ENCODE data around the gene SPEM2. TPM values are rescaled to one million over a fixed set of nuclear protein-coding genes. Genes with fewer than 3 reads are reported as not detected.

The SPEM2 gene
- polyA plus RNA-seq, 1 donor: not detected

DNA sequence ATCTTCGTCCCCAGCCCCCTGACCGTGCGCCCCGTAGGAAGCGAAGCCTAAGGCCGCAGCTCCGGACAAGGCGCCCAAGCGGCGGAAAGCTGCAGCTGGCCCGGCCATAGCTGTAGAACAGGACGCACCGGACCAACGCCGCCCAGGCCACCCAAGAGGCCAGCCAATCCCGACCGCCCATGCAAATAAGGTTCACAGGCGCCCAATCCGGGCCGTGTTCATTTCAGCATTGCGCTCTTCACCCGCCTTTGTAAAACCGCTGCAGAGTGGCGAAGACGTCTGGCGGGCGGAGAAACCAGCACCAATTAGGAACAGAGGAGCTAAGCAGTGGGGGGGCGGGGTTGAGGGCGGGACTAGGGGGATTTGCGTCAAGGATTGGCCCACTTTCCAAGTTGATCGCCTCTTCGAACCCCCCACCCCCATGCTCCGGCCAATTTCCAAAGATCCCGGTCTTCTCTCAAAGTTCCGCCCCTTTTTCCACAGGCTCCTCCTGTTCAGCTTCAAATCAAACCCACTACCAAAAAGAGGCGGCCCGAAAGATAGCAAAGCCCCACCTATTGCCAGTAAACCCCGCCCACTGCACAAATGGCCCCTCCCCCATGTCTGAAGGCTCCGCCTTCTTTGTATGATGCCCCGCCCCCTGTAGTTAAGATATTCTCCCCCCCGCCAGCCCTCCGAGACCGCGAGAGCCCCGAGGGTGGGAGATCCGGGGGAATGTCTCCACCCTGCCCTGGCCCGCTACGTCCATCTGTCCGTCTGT lies 21.3 kb upstream of the SPEM2 start, which contains the start of gene TMEM256:
TMEM256 (minus strand) TSS at position 121 of the 760 bp plus-strand sequence; CDS start at position 108, 13 bp downstream.
- DNase-seq (ENCODE audit: low read depth): peak; percentile 97

DNA sequence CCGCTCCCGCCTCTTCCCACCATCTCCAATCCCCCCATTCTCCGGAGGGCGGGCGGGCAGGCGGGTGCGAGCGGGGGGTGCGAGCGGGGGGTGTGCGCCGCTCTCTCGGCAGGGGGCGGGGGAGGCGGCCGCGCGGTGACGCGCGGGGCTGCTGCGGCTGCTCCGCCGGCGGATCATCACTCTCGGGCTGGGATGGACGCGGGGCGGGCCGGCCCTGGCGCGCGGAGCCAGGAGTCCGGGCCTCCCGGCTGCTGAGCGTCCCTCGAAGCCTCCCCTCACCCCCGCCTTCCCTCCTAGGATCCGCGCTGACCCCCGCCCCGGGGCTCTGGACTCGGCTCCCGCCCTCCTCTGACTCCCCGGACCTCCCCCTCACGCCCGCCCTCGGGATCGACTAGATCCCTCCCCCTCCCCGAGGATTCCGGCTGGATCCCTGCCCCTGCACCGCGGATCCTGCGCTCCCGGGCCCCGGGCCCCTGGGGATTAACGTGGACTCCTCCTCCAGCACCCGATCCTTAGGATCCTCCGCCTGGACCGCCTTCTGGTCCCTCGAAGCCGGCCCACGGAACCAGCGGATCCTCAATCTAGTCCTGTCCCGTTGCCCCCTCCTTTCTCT lies 20.6 kb upstream of the SPEM2 start:
- DNase-seq (ENCODE audit: low read depth): no peak

DNA sequence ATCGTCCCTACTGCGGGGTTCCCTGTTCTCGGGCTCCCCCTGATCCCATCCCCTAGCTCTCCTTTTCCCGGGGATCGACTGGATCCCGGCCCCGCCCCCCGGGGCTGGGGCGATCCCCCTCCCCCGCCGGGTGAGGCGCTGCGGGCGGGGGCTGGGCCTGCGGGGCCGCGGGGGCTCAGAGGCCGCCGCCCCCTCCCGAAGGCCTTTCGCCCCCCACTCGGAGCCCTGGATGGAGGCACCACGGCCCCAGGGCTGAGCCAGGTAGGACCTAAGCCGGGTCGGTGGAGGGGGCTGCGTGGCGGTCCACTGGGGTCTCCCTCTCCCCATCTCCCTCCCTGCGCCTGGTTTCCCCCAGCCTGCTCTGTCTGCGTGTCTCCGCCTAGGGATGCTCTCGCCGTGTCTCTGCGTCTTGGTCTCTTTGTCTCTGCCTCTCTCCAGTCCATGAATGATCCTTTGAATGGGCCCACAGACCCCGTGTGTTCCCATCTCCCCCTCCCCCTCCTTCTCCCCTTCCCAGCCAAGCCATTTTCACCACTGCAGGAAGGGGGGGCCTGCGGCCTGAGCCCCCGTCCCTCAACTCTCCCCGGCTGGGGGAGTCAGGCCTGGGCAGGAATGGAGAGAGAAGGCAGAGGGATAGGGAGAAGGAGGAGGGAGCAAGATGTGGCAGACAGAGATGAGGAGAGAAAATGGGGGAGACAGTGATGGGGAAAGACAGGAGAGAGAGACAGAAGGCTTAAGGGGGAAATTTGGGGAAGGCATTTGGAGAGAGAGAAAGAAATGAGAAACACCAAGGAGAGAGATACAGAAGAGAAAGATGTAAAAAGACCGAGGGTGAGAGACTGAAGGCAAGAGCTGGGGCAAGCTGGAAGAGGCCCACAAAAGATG lies 19.8 kb upstream of the SPEM2 start:
- no peak for DNase-seq (ENCODE audit: low read depth)

DNA sequence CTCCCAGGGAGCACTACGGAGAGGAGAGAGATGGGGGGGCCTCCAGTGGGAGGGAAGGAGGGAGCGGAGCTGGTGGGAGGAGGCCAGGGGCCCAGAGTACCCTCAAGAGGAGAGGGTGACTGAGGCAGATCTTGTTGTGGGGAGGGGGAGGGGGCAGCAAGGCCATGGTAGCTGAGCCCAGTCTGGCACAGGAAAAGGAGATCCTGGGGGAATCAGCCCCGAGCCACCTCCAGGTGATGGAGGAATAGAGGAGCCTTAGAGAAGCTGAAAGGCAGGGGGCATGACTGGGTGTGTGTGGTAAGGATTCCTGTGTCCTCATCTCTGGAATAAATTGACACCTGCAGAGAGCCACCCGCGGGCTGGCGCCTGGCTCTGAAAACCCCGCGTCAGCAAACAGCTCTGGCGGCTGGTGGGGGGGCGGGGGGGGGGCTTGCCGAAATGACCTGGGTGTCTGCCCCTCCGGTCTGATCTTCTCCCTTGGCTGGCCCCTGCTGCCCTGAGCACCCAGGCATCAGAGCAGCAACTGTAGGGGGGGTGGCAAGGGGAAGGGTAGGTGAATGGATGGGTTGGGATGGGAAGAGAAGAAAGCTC lies 19.1 kb upstream of the SPEM2 start:
- DNase-seq (ENCODE audit: low read depth): no peak

DNA sequence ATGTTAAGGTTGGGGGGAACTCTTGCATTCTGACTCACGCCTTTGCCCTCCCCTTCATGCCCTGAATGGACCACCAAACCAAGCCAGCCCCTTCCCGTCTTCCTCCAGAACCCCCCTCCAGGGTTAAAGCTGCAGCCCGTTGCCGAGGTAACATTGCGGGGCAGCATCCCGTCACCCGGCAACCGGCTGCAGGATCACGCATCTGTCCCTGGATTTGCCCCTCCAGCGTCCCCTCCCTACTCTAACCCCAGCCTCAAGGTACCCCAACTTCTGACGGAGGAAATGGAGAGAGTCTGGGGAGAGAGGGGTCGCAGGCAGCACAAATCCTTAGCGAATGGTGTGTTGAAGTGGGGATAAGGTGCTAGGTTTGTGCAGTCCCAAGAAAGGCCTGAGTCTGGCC lies 18.3 kb upstream of the SPEM2 start:
- DNase-seq (ENCODE audit: low read depth): no peak

DNA sequence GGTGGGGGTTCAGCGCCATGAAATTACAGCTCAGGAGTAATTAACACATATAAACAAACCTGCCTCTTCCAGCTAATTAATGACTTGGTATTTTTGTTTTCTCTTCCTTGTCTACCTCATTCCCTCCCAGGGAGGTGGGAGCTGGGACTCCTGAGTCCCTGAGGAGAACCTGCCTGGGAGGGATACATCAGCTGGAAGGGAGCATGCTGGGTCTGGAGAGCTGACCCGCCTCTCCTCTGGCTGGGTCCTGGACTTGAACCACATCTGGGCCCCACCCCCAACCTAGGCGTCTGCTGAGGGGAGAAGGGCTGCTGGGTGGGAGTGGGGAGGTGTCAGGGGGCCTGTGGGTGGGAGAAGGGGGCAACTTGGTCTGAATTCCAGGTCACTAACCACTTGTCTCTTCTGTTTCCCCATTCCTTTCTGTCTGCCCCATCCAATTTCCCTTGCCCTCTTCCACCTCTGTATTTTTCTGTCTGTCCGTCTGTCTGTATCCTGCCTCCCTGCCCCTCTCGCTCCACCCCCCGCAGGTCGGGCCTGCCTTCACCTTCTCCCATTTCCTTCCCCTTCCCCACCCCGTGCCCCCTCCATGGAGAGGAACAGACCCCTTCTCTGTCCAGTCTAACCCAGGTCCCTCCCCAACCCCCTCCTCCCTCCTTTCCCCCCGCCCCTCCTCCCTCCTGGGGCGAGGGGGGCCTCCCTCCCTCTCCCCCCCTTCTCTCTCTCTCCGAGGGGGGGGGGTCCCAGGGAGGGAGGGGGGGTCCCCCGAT lies 17.7 kb upstream of the SPEM2 start, which contains the start of gene NLGN2:
NLGN2 (plus strand) TSS at position 361 of the 767 bp plus-strand sequence. CDS start 411 bp downstream, outside the sequence.
- no peak for DNase-seq (ENCODE audit: low read depth)

DNA sequence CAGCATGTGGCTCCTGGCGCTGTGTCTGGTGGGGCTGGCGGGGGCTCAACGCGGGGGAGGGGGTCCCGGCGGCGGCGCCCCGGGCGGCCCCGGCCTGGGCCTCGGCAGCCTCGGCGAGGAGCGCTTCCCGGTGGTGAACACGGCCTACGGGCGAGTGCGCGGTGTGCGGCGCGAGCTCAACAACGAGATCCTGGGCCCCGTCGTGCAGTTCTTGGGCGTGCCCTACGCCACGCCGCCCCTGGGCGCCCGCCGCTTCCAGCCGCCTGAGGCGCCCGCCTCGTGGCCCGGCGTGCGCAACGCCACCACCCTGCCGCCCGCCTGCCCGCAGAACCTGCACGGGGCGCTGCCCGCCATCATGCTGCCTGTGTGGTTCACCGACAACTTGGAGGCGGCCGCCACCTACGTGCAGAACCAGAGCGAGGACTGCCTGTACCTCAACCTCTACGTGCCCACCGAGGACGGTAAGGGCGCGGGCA lies 17.1 kb upstream of the SPEM2 start:
- DNase-seq (ENCODE audit: low read depth): no peak

DNA sequence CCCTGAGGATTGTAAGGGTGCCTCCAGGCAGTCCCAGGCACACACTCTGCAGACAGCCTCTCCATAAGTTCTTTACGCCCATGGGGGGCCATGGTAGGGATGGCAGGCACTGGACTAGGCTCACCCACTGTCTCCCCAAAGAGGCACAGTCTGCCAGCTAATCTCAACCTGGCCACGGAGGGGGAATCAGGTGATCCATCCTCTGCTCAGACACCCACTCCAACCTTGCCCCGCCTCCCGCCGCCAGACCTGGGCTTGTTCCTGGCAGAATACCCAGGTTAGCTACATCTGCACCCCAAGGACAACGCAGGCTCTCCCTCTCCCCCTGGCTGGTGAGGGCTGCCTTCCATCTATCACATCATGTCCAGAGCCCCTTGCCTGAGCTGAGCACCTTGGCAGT lies 16.6 kb upstream of the SPEM2 start:
- DNase-seq (ENCODE audit: low read depth): no peak

DNA sequence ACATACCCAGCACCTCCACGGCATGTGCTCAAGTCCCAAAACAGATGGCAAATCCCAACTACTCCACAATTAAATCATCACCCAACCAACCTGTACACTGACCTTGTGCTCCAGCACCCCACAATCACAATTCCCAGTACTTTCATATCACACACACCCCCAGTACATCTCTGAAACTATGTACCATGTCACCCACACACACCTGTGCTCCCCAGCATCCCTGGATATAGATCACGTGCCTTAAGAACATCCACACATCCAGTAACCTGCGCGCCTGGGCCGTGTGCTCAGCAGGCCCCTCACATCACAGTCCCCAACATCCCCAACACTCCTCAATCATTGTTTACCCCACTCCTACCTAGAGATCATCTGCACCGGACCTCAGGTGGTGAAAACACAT lies 15.7 kb upstream of the SPEM2 start:
- no peak for DNase-seq (ENCODE audit: low read depth)

DNA sequence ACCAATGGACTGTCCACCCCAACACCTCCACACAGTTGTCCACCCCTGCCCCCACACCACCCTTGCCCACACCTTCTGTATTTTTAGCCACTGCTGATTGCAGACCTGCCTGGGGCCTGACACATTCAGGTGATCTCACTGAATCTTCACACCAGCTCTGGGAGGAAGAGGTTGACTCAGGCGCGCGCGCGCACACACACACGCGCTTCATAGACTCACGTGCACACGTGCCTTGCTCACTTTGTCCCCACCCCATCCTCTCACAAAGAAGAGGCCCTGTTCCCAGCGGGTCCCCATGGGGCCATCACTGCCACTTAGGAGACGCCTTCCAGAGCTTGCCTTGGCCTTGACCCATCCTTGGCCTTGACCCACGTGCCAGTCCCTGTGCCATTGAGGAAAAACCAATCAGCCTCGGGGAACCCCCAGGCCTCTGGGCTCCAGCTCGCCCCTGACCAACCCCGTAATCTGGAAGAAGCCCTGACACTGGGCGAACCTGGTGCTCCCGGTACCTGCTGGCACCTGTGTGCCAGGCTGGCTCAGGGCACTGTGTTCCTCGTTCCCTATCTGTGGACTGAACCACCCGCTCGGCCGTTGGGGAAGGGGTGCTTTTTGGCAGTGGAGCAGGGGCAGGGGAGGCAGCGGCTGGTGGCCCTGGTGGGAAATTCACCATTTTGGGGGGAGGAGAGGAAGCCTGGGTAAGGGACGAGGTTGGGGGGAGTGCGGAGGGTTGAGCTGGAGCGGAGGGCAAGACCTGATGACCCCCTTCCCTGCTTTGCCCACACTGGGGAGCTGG lies 14.6 kb upstream of the SPEM2 start:
- no peak for DNase-seq (ENCODE audit: low read depth)

DNA sequence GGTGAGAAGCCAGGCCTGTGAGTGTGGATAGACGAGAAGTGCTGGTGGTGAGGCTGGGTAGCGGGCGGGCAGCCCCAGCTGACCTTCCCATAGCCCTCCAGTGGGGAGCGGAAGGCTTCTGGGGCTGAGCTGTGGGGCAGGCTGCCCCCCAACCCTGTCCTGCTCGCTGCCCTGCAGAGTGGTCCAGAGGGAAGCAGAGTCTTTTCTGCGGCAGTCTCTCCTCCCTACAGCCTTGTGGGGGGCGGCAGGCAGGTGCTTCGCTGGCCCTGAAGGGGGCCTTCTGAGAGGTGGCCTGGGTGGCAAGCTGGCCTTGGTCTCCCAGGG lies 14.0 kb upstream of the SPEM2 start:
- DNase-seq (ENCODE audit: low read depth): no peak

DNA sequence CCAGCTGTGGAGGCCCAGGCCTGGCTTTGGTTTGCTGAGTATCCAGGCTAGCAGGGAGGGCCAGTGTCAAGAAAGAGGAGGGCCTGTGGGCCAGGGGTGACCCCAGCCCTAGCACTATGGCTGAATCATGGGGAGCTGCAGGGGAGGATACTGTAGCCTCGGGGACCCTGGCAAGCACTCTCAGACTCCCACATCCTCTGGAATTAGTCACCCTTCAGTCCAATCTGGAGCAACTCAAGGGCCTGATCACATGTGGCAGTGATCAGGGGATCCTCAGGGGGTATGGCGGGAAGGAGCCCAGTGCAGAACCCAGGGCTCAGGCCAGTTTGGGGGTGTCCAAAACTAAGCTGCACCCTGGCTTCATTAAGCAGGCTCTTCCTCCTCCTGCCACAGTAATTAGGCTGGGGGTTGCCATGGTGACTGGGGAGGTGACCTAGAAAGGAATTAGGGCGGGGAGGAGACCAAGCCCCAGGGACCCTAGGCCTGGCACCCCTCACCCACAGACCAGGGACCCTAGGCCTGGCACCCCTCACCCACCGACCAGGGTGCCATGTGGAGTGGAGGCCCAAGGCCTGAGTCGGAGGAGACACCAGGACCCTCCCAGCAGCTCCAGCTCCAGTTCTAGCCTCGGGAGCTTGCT lies 11.9 kb upstream of the SPEM2 start:
- no peak for DNase-seq (ENCODE audit: low read depth)

DNA sequence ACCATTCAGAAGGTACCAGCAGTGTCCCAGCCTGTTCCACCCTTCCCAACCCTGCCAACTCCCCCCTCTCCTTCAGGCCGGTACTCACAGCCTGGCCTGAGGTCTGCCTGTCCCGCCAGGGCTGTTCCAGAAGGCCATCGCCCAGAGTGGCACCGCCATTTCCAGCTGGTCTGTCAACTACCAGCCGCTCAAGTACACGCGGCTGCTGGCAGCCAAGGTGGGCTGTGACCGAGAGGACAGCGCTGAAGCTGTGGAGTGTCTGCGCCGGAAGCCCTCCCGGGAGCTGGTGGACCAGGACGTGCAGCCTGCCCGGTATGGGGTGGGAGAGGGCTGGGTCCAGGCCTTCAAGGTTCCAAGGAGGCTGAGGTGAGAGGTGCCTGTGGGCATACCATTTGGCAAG lies 10.6 kb upstream of the SPEM2 start:
- no peak for DNase-seq (ENCODE audit: low read depth)

DNA sequence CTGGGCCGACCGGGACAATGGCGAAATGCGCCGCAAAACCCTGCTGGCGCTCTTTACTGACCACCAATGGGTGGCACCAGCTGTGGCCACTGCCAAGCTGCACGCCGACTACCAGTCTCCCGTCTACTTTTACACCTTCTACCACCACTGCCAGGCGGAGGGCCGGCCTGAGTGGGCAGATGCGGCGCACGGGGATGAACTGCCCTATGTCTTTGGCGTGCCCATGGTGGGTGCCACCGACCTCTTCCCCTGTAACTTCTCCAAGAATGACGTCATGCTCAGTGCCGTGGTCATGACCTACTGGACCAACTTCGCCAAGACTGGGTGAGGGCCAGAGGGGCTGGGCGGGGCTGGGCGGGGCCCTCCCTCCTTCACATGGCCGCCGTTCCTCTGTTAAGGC lies 9.6 kb upstream of the SPEM2 start:
- DNase-seq (ENCODE audit: low read depth): no peak

DNA sequence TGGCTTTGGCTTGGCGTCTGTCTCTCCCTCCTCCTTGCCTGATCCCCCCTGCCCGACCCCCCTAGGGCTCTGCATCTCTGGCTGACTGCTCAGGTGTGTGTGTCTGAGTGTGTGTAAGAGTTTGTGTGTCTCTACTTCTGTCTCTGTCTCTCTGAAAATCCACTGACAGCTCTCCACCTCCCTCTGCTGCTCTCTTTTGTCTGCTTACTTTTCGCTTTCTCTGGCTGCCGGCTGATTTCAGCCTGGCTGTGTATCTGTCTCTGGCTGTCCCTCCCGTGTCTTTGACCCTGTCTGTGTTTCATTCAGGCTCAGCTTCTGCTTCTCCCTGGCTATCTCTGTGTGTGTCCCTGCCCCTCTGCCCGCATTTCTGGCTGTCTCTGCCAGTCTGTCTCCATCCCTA lies 9.1 kb upstream of the SPEM2 start:
- no peak for DNase-seq (ENCODE audit: low read depth)

DNA sequence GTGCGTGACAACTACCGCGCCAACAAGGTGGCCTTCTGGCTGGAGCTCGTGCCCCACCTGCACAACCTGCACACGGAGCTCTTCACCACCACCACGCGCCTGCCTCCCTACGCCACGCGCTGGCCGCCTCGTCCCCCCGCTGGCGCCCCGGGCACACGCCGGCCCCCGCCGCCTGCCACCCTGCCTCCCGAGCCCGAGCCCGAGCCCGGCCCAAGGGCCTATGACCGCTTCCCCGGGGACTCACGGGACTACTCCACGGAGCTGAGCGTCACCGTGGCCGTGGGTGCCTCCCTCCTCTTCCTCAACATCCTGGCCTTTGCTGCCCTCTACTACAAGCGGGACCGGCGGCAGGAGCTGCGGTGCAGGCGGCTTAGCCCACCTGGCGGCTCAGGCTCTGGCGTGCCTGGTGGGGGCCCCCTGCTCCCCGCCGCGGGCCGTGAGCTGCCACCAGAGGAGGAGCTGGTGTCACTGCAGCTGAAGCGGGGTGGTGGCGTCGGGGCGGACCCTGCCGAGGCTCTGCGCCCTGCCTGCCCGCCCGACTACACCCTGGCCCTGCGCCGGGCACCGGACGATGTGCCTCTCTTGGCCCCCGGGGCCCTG lies 8.3 kb upstream of the SPEM2 start:
- no peak for DNase-seq (ENCODE audit: low read depth)

DNA sequence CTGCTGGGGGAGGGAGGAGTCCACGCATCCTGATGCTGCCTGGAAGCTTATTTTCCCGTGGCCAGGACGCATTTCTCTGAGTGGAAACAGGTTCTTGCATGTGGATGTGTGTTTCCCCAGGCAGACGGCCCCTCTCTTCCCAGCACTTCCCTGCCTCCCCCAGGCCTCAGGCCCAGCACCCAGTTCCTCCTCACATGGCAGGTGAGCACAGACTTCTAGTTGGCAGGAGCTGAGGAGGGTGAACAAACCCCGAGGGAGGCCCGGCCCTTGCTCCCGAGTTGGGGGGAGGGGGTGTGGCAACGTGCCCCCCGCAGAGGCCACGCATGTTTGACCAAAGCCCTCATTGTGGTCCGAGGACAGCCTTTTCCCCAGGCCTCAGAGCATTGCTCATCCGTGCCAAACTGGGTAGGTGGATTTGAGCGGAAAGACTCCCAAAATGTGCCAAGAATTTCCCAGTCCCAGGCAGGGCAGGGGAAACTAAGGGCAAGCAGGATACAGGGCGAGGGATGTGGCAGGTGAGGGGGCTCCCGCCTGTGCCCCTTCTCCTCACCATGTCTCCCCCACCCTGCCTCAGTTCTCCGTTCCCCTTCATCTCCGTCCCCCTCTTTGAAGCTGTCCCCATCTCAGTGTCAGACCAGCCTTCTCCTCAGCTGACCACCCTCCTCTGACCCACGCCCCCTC lies 6.8 kb upstream of the SPEM2 start:
- DNase-seq (ENCODE audit: low read depth): no peak

DNA sequence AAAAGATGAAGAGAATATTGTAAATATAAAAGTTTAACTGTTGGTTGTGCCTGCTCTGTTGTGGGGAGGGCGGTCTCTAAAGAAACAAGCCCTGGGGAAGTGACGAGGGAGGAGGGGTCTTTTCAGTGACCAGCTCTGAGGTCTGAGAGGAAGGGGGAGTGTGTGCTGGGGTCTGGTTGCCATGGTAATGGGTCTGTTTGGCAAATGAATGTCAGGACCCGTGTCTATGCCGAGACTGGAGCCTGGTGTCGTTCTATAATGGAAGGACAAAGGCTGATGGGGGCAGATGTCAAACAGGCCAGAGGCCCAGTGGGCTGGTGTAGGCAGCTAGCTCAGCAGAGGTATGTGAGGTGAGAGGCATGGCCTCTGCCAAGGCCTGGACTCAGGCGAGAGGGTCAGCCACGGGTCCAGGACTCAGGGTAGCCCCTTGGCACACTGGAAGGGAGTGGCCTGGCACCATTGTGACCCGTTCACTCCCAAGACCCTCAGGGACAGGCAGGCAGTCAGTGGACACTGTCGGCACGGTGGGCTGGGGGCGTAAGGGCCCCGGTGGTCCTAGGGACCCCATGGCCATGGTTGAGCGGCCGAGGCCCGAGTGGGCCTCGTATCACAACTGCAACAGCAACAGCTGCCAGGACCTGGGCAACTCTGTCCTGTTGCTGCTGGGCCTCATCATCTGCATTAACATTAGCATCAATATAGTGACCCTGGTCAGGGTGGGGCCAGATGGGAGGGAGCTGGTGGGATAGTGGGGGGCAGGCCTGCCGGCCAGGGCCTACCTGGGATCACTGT lies 5.4 kb upstream of the SPEM2 start, which contains the start of gene SPEM1:
SPEM1 (plus strand) TSS at position 506 of the 792 bp plus-strand sequence; CDS start at position 567, 61 bp downstream.
- DNase-seq (ENCODE audit: low read depth): no peak
